ENCODE results near the gene MBD3.

The MBD3 gene

GRCh38 chr19:1524972-1525325, 67.7 kb downstream of the MBD3 start:
- H3K27ac ChIP-seq: no peak overlapping the region
- H3K4me1 ChIP-seq (ENCODE audit: control insufficient read depth in 1 of 2, insufficient read depth in 1 of 2, low read depth in 1 of 2, low read length in 1 of 2): no peaks in the 10 kb centered on the region
- no peaks in the 10 kb centered on the region for H3K9me3 ChIP-seq
- H3K36me3 ChIP-seq: no peaks in the 10 kb centered on the region
- H3K27me3 ChIP-seq: peaks cover 85% of the 10 kb centered on the region
- H3K4me3 ChIP-seq (ENCODE audit: low read depth in 1 of 2, low read length in 1 of 2): no peak overlapping the region
- TF ChIP-seq CTCF (IDR thresholded peaks at IDR 0.05): no peak

- Histone ChIP-seq H3K9me3 (no peaks in the 10 kb centered on the region), H3K36me3 (no peaks in the 10 kb centered on the region), H3K27ac (no peak overlapping the region), H3K27me3 (peaks cover 85% of the 10 kb centered on the region), H3K4me3 (ENCODE audit: low read depth in 1 of 2, low read length in 1 of 2) (no peak overlapping the region), H3K4me1 (ENCODE audit: control insufficient read depth in 1 of 2, insufficient read depth in 1 of 2, low read depth in 1 of 2, low read length in 1 of 2) (no peaks in the 10 kb centered on the region)
- no peak for TF ChIP-seq CTCF (IDR thresholded peaks at IDR 0.05)
Observed at GRCh38 chr19:1524287-1524971, 68.2 kb downstream of the MBD3 start.

Measured in neutrophil (primary cell).